HG02981 (cell line): ENCODE results near the gene OSER1.
"Not testable (repeated sequence)": the region's sequence is repeated elsewhere in the genome, so short reads cannot be mapped to it uniquely, and the experiment has no call there.

Experiments used
- ATAC-seq: cut with Tn5 transposase; IDR thresholded peaks from one replicate; pipeline ENCODE4 v1.9.1; 2021; ENCODE audit warnings: mild to moderate bottlenecking, moderate library complexity; ENCODE audit not compliant: unreplicated experiment

OSER1 gene

DNA sequence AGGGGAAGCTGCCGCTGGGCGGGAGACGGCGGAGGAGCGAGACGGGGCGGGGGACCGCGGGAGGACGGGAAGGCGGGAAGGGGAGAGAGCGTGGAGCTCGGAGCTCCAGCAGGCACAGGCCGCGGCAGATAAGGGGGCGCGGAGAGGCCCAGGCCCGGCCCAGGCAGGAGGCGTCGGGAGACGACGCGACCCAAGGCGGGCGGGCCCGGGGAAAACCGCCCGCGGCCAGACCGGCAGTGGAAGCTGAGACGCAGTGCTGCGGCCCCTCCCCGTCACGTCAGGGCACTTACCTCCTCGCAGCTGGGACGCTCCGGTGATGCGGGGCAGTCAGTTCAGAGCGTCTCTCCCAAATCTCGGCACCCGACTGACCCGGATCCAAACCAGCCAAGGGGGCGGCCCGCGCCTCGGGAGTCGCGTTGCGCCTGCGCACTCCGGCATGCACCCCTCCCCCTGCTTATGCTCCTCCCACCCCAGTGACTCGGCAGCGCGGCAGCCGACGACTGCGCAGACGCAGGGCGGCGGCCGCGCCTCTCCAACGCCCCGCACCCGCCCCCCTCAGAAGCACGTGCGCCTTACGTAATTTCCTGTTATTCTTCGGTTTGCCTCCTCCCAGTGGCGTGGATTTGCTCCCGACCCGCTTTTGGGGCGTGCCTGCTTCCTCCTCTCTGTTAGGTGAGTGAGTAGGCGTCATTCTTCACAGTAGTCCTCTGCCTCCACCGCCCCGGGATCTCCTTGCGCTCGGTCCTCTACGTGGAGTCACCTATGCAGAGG lies at the start of gene OSER1:
OSER1 (minus strand) TSS at position 366 of the 771 bp plus-strand sequence. CDS start 3,814 bp downstream, outside the sequence.
- ATAC-seq: peak; percentile 78

DNA sequence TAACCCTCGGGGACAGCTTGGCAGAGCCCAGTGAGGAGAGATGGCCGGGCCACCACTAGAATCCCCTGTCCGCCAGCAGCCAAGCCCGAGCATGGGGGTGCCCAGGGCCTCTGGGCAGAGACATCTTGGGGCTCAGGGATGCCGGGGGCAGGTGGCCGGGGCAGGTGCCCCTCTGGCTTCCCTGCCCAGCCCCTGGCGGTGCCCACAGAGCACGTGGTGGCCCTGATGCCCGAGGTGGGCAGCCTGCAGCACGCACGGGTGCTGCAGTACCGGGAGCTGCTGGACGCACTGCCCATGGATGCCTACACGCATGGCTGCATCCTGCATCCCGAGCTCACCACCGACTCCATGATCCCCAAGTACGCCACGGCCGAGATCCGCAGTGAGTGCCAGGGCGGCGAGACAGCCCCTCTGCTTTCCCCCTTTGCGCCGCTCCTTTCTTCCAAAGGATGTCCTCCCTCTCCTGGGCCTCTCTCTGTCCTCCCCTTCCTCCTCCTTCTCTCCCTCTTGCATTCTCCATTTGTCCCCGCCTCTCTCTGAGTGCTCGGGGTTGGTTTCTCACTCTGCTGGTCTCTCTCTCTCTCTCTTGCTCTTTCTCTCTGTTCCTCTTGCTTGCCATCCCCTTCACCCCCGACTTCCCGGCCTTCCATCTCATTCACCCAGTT lies 47.8 kb upstream of the OSER1 start:
- no peak for ATAC-seq

DNA sequence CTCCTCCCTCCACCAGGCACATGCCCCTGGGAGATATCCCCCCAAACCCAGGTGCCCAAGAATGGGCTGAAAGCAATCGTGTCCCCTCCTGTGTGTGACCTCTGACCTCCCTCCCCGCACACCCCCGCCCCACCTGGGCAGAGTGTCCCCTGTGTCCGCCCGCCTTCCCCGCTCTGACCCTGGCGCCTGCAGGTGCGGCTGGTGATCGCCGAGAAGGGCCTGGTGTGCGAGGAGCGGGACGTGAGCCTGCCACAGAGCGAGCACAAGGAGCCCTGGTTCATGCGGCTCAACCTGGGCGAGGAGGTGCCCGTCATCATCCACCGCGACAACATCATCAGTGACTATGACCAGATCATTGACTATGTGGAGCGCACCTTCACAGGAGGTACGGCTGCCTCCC lies 46.4 kb upstream of the OSER1 start:
- ATAC-seq: no peak

DNA sequence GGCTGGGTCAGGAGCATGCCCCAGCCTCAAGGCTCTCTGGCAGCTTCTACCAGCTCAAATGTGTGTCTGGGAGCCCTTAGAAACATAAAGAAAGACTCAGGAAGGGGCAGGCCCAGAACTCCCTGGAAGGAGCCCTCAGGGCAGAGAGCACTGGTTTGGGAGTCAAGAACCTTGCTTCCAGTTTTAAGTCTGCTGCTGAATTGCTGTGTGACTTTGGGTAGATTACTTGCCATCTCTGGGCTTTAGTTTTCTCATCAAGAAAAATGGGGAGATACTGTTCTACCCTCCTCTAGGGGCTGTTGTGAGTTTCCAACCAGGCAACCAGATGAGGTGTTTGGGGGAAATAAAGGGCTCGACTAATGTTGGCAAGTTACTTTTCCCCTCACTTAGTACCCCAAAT lies 45.4 kb upstream of the OSER1 start:
- no peak for ATAC-seq

DNA sequence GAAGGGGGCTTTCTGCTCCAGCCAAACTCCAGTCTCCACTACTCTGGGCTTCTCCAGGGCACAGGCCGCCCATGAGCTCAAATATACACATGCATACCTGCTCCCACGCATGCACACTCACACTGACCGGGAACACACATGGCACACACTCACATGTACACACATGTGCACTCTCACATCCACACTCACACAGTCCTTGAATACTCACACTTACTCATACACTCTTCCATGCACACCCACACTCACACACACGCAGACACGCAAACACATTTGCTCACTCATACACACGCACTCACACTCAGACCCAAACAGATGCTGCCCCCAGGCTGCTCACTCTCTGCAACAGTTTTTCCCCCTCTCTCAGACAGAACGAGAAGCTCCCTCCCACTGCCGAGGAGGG lies 43.5 kb upstream of the OSER1 start:
- no peak for ATAC-seq

DNA sequence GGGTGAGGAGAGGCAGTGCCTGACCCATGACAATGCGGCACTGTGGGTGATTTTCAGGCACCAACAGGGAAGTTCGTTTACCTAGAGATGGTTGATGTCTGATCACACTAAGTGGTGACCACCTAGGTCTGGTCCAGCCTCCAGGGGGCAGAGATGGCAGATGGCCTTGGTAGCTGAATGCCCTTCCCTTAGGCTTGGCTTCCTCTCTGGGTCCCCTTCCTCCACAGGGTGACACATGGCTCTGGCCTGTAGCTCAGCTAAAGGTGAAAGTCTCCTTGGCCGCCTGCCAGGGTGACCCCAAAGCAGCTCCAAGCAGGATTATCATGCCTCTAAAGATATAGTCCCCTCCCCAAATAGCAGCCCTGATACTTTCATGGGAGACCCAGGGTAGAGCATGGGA lies 43.0 kb upstream of the OSER1 start:
- ATAC-seq: no peak

DNA sequence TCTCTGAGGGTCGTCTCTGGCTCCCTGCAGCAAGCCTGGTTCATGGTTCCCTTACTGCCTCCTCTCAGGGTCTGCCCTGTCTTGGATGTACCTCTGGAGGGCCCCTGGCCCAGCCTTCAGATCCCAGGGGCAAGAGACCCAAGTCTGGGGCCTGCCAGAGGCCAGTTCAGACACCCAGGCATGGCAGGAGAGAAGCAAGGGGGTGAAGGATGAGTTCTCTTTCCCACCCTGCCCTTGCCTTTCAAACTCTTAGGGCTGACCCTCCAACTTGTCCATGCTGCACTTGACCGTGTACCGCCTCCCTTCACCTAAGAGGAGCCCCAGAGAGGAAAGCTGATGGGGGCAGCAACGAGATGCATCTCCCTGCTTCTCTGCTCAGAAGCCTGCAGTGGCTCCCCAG lies 40.7 kb upstream of the OSER1 start:
- no peak for ATAC-seq

DNA sequence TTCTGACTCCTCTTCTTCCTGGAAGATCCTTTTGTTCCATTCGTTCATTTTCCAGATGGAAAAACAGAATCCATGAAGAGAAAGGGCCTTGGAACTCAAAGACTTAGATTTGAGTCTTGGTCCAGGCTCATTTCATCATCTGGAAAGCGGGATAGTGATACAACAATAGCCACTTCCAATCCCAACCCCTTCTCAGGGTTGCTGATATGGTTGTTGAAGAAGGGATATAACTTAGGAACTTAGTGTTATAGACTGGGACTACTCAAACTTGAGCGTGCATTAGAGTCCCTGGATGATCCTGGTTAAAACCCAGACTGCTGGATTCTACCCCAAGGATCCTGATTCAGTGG lies 37.8 kb upstream of the OSER1 start:
- no peak for ATAC-seq

DNA sequence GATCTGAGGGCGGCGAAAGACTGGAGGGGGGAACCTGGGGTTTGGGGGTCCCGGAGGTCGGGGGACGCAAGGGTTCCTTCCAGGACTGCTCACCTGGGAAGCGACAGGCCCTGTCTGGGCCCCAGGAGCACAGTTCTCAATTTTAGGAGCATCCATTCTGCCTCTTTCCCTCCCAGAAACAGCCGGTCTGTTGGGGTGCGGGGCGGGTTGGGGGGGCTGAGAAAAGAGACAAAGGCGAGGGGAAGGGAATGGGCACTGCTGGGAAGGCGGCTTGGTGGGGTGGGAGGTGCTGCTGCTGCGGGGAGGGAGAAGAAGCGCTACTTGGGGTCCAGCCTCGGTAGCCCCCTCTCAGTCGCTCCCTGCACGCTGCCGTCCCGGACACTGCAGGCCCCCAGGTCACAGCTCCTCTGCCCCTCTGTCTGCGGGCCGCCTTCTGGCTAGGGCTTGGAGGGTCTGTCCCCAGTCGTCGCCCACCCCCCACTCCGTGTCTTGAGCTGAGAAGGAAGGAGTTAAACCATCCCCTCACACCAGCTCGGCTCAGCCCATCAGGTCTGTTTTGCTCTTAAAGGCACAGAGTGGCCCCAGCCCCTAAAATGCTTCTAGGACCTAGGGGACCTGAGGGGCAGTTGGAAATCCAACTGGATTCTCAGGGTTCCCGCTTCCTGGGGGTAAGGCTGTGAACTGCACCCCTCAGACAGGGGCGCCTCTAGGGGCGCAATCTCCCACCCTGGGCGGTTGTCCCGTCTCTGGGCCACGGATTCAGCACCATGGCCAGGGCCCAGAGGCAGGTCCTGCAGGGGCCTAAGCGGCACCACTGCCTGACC lies 37.2 kb upstream of the OSER1 start:
- no peak for ATAC-seq

DNA sequence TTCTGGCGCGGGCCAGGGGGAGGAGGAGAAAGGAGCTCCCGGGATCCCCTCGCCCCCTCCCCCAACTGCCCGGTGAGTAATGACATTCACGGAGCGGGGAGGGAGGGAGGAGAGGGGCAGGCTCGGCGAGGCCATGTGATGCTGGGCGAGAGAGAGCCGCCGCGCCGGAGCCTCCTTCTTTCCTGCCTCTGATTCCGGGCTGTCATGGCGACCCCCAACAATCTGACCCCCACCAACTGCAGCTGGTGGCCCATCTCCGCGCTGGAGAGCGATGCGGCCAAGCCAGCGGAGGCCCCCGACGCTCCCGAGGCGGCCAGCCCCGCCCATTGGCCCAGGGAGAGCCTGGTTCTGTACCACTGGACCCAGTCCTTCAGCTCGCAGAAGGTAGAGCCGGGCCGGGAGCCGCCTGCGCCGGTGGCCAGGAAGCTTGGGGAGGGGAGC lies 36.6 kb upstream of the OSER1 start, which contains the start of gene GDAP1L1:
GDAP1L1 (plus strand) TSS at position 178 of the 441 bp plus-strand sequence; CDS start at position 205, 27 bp downstream.
- ATAC-seq: no peak

DNA sequence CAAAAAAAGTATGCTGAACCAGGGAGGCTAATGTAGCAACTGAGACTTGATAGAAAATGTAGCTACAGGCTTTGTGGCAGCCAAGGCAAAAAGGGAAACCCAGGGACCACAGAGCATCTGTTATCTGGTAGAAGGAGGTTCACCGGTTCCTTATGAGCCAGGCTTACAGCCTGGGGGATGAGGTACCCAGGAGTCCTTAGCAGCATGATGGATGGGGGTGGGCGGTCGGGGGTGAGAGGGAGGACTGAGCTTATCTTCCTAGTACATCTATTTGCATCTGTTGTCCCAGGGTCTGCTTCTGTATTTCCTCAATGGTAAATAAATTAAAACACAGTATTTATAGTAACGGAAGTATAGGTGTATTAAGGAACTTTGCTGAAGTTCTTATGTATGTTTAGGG lies 35.4 kb upstream of the OSER1 start:
- ATAC-seq: no peak

DNA sequence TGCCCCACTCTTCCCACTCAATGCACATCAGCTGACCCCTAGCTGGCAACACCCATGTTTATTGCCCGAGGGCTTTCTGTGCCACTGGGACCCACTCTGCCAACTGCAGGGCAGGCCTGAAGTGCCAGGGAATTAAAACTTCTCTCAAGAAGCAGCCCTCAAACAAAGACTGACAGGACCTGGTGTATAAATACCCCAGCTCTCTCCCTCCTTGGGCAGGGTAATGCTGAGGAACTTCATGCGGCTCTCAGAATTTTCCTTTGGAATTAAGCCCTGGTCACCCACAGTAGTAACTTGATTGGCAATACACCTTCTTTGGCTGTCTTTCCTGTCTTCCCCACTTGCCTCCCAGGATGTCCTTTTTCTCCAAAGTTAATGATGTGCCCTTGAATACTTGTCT lies 31.2 kb upstream of the OSER1 start:
- ATAC-seq: no peak

DNA sequence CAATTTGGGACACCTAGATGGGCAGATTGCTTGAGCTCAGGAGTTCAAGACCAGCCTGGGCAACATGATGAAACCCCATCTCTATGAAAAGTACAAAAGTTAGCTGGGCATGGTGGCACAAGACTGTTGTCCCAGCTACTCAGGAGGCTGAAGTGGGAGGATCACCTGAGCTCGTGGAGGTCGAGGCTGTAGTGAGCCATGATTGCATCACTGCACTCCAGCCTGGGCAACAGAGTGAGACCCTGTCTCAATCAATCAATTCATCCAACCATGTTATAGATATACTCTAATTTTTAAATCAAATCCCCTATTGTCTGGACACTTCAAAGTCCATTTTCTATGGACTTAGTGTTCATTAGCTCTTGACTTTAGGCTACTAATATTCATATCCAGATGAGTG lies 26.3 kb upstream of the OSER1 start:
- not testable (repeated sequence) for ATAC-seq

DNA sequence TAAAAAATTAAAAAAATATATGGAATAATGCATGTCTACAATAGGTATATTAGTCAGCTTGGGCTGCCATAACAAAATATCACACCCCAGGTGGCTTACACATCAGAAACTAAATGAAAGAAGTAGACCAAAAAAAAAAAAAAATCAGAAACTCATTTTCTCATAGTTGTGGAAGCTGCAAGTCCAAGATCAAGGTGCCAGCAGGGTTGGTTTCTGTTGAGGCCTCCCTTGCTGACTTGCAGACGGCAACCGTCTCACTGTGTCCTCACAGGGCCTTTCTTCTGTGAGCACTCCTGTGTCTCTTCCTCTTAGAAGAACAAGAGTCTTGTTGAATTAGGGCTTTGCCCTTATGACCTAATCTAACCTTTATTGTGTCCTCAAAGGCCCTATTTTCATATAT lies 25.1 kb upstream of the OSER1 start:
- ATAC-seq: no peak

DNA sequence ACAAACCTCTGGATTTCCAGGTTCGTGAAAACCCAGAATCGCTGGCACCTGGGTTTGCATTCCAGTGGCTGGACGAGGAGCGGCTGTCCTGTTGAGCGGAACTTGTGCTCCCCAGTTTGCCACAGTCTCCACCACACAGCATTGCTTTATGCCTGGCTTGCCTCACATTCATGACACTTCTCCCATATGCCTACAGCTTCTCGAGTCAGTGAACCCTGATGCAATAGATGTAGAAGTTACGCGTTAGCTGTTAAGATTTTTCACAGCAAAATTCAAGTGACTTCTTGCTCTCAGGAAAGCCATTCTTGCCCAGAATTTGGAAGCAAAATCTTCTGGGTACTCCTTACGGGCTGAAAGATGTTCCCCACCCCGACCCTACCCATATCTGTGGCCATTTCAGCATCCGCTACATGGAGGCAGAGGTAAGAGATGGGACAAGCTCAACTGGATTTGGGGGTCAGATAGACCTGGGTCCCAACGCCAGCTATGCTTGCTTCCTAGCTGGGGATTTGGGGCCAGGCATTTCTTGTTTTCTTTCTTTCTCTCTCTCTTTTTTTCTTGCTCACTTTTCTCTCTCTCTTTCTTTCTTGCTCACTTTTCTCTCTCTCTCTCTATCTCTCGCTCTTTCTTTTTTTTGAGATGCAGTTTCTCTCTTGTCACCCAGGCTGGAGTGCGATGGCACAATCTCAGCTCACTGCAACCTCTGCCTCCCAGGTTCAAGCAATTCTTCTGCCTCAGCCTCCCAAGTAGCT lies 24.2 kb upstream of the OSER1 start:
- no peak for ATAC-seq

DNA sequence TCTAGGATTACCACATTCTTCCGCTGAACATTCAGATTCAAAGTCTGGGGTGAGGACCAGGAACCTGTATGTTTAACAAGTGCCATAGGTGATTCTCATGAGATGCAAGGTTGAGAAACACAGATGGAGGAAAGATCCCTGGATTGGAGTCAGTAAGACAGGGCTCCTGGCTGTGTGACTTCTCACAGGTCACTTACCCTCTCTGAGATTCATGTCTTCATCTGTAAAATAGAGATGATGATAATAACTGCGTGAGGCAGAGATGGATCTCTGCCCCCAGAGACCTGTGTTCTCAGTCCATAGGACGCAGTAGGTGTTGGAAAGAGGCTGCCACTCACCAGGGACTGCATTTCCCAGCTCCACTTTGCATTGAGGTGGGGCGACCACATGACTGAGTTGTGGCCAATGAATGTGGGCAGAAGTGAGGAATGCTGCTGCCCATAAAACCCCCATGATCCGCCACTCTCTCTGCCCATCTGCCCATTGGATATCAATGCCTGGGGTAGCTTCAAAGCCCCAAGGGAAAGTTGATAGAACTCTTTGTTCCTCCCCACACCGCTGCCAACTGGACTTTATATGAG lies 23.0 kb upstream of the OSER1 start:
- ATAC-seq: no peak

DNA sequence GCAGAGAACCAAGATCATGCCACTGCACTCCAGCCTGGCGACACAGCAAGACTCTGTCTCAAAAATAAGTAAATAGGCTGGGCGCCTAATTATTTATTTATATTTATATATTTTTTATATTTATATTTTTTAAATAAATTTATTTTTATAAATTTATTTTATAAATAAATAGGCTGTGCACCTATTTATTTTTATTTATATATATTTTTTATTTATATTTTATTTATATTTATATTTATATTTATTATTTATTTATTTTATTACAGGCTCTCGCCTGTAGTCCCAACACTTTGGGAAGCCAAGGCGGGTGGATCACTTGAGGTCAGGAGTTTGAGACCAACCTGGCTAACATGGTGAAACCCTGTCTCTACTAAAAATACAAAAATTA lies 21.9 kb upstream of the OSER1 start:
- not testable (repeated sequence) for ATAC-seq

DNA sequence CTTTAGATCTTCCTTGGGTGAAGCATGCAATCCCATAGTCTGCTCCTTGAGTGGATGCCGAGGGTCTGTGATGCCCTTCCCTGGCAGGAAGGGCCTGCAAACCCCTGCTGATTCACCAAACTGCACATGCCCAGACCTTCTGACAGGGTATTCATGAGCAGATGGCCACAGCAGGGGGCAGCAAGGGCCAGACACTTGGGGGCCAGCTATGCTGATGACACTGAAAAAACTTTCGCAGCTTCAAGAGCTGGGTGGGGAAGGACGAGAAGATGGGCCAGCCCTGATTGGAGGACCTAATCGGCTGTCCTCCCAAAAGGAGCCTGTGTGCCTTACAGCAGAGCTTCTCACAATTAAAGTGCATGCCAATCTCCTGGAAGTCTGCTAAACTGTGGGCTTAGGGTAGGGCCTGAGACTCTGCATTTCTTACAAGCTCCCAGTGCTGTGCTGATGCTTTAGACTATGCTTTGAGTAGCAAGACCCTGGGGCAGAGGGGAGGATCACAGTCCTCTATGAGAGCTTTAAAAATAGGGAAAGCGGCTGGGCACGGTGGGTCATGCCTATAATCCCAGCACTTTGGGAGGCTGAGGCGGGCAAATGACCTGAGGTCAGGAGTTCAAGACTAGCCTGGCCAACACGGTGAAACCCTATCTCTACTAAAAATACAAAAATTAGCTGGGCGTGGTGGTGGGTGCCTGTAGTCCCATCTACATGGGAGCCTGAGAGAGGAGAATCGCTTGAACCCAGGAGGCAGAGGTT lies 21.3 kb upstream of the OSER1 start:
- no peak for ATAC-seq

DNA sequence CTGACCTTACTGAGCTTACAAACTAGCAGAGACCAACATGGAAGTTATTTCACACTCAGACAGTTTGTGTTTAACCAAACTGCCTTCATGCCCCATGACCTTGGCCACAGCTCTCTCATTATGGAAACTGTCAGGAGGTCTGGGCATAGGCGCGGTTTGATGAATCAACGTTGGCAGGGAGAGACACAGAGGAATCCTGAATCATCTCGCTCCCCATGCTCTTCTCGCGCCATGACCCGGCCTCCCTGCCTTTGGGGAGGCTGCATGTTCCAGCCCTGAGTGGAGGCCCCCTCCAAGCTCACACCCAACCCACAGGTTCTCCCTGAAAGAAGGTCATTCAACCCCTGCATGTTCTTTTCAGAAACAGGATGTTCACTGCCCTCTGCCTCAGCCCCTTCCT lies 20.6 kb upstream of the OSER1 start:
- ATAC-seq: no peak
